Adrenal gland (tissue), 5 donors: ENCODE data around the gene ITPR3.

Experiments used
- CTCF ChIP-seq, 6 experiments: fragments of 450-650 bp in 4 of 6; fragments of 200-600 bp in 2 of 6; sonication (generic) in 1 of 6; IDR thresholded peaks; 1 replicate in 5 of 6; 2 replicates in 1 of 6; pipeline versions ENCODE4 v1.5.1 to v1.8.0; 2016 to 2021; ENCODE audit warnings: antibody characterized with exemption in 6 of 6, mild to moderate bottlenecking in 2 of 6, moderate library complexity in 1 of 6
- POLR2A ChIP-seq, 2 donors: fragments of 450-650 bp; IDR thresholded peaks; one replicate each; pipeline ENCODE4 v1.6.1; 2017; ENCODE audit warnings: antibody characterized with exemption in 2 of 2, mild to moderate bottlenecking in 2 of 2, moderate library complexity in 1 of 2
- donor health status: DM: no; HTN: no; CAD: no.

- TF ChIP-seq CTCF (IDR thresholded peaks at IDR 0.05) = no peak
- TF ChIP-seq POLR2A (IDR thresholded peaks at IDR 0.05) = no peak
Observed at GRCh38 chr6:33631971-33632557, 10.9 kb downstream of the ITPR3 start.
